Lung microvascular endothelial cell (primary cell): ENCODE results near the gene MECP2. TPM values are rescaled to one million over a fixed set of nuclear protein-coding genes. Genes with fewer than 3 reads are reported as not detected.
A peak's percentile ranks its signal among the peaks of the same experiment; 100 is the strongest.
"Not testable (repeated sequence)": the region's sequence is repeated elsewhere in the genome, so short reads cannot be mapped to it uniquely, and the experiment has no call there.

Source experiments
- DNase-seq, 2 donors: peaks; one replicate each; pipeline versions ENCODE4 v3.0.0 to v3.0.0-alpha.2; 2010; ENCODE audit warnings: low read depth in 2 of 2
- total RNA-seq: library from RNA; depleted of rRNA; stranded (reverse); fragments of >200 nt; gene quantifications from 2 replicates; pipeline ENCODE4 v1.2.1, GENCODE V29; 2014

MECP2 gene
- total RNA-seq, result 12.9 and 20.2 TPM in 2 replicates

- DNase-seq, result peak; percentile 92 to 95
Observed at GRCh38 chrX:154097589-154098541, at the start of gene MECP2. TSS of gene MECP2 (minus strand) at chrX:154097717.

GRCh38 chrX:154144010-154144409, 46.5 kb upstream of the MECP2 start, which contains the start of gene OPN1LW:
TSS of gene OPN1LW (plus strand) at chrX:154144243. CDS start at chrX:154144284, 41 bp downstream.
- DNase-seq, result not testable (repeated sequence)

- DNase-seq, result no peak
Observed at GRCh38 chrX:154142950-154143745, 45.6 kb upstream of the MECP2 start.

GRCh38 chrX:154142386-154142785, 44.9 kb upstream of the MECP2 start:
- no peak for DNase-seq

DNA sequence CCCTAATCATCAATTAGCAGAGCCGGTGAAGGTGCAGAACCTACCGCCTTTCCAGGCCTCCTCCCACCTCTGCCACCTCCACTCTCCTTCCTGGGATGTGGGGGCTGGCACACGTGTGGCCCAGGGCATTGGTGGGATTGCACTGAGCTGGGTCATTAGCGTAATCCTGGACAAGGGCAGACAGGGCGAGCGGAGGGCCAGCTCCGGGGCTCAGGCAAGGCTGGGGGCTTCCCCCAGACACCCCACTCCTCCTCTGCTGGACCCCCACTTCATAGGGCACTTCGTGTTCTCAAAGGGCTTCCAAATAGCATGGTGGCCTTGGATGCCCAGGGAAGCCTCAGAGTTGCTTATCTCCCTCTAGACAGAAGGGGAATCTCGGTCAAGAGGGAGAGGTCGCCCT, 43.2 kb upstream of the MECP2 start:
- no peak for DNase-seq

DNA sequence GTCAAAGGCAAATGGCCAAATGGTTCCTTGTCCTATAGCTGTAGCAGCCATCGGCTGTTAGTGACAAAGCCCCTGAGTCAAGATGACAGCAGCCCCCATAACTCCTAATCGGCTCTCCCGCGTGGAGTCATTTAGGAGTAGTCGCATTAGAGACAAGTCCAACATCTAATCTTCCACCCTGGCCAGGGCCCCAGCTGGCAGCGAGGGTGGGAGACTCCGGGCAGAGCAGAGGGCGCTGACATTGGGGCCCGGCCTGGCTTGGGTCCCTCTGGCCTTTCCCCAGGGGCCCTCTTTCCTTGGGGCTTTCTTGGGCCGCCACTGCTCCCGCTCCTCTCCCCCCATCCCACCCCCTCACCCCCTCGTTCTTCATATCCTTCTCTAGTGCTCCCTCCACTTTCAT, 42.7 kb upstream of the MECP2 start:
- no peak for DNase-seq

GRCh38 chrX:154138857-154139256, 41.3 kb upstream of the MECP2 start:
- DNase-seq, result no peak

- peak; percentile 60 to 86 for DNase-seq
Observed at GRCh38 chrX:154136627-154137161, 39.2 kb upstream of the MECP2 start.

- DNase-seq, result no peak
Observed at GRCh38 chrX:154135458-154136229, 38.1 kb upstream of the MECP2 start.

- DNase-seq, result no peak
Observed at GRCh38 chrX:154132366-154132765, 34.8 kb upstream of the MECP2 start.

DNA sequence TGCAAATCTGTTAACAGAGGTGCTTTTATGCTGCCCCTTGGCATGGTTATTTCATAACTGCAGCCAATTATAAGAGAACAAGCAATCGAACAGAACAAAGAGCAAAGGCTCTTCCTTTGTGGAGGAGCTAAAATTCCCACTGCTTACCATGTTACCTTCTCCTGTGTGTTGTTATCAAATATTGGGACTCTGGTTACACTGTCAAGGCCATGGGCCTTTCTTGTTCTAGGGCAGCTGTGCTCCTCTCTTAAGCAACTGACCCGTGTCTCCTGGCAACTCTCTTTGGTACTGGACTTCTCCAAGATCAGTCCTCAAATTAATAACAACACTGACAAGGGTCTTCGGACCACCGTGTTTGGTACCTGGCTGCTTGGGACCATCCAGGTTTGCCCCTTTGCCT, 34.4 kb upstream of the MECP2 start:
- no peak for DNase-seq

DNA sequence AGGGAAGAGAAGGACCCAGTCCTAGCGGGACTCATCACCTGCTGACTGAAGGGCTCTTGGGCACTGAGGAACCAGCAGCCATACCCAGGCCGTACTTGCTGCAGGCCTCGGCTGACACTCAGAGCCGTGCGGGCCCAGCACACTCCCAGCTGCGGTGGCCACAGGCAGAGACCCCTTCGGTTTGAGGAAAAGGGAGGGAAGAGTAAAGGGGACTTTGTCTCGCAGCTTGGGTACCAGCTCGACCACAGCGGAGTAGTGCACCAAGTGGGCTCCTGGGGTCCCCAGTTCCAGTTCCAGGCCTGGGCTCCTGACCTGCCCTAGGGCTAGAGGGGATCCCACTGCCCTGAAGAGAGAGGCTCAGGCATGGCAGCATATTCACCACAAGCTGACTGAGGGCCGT, 28.6 kb upstream of the MECP2 start:
- DNase-seq, result no peak

DNA sequence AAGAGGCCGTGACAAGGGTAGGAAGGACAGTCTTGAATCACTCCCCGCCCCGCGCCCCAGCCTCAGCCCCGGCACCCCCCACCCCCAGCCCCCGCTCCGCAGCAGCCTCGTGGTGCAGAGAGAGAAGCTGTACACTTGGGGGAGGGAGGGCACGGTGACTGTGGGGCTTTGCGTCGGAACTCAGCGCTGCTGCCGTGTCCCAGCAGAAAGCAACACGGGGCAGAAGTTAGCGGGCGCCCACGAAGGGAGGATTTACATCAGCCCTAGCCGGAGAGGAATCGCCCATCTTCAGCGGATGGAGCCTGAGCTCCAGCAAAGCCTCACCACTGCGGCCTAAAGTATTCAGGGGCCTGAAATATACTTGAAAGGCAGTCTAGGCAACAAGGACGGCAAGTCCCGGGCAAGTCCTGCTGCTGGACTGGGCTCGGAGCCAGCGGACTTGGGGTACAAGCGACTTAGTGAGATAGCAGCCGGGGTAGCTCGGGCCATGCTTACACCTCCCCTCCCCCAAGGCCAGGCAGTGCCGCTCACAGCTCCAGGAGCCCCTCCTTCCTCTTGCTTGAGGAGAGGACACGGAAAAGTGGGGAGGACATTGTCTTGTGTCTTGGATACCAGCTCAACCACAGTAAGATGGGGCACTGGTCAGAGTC, 28.0 kb upstream of the MECP2 start:
- DNase-seq, result no peak

GRCh38 chrX:154123241-154124219, 26.0 kb upstream of the MECP2 start:
- peak; percentile 46 to 65 for DNase-seq

DNA sequence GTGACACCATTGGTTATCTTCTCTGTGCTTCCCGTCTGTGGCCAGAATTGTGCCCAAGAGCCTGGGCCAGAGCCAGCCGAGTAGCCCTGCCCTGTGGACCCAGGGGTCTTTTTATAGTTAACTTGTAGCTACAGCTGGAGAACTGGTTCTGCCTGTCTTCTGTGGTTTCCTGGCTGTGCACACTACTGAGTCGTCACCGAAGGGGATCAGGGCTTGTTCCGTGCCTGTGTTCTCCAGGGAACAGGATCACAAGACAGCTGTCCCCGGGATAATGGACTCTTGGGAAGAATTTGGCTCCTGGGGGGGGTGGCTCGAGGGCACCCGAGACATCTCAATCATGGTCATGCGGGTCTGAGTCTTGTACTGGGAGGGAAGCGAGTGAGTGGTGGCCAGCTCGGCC, 24.4 kb upstream of the MECP2 start:
- DNase-seq, result peak in 1 of 2 donors; percentile 5

DNA sequence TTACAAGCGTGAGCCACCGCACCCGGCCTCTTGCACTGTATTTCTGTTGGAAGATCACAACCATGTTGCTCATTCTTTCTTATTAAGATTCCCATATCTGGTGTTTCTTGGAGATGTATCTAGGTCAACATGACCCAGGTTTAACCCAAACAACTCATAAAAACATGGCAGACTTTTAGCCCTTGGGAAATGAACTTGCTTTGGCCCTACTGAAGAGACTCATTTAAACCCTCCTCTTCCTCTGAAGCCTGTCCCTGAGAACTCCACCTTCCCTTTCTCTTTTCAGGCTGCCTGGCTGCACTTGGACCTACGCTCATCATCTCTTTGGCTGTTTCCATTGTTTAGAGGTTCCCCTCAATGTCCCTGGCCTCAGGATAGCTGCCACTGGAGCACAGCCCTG, 23.7 kb upstream of the MECP2 start:
- DNase-seq, result no peak

GRCh38 chrX:154120567-154120966, 23.1 kb upstream of the MECP2 start:
- DNase-seq, result no peak

GRCh38 chrX:154117566-154117965, 20.0 kb upstream of the MECP2 start:
- DNase-seq, result no peak

GRCh38 chrX:154116426-154117211, 19.1 kb upstream of the MECP2 start:
- no peak for DNase-seq
